ENCODE data around the gene ASCL3. TPM values are rescaled to one million over a fixed set of nuclear protein-coding genes. Genes with fewer than 3 reads are reported as not detected.

ASCL3 gene
- total RNA-seq, 6 donors from 2014 or later, result not detected

GRCh38 chr11:8914661-8915018 lies 28.2 kb downstream of the ASCL3 start:
- Histone ChIP-seq H3K27ac (peak overlapping the region in 3 of 4 donors; percentile 71 to 79 (median 74)), H3K4me3 (peak overlapping the region in 2 of 4 donors; percentile 18 to 20), H3K27me3 (no peaks in the 10 kb centered on the region), H3K4me1 (peaks cover 26 to 51% (median 42%) of the 10 kb centered on the region in 4 donors), H3K36me3 (peaks cover 0 to 30% (median 15%) of the 10 kb centered on the region in 4 donors), H3K9me3 (no peaks in the 10 kb centered on the region)
- no peak for ATAC-seq (ENCODE audit: low FRiP score in 2 of 2)
- 45 to 51% methylated on average over 4 of the region's 4 CpGs for WGBS, 2 donors
- TF ChIP-seq CTCF (IDR thresholded peaks at IDR 0.05), result no peak
- no peak for TF ChIP-seq POLR2AphosphoS5 (IDR thresholded peaks at IDR 0.05)
- TF ChIP-seq POLR2A (IDR thresholded peaks at IDR 0.05), result no peak
- DNase-seq, result no peak

GRCh38 chr11:8913961-8914660 lies 28.7 kb downstream of the ASCL3 start:
- TF ChIP-seq POLR2AphosphoS5 (IDR thresholded peaks at IDR 0.05), result no peak
- TF ChIP-seq CTCF (IDR thresholded peaks at IDR 0.05), result peak in 5 of 6 experiments; percentile 42 to 63 (median 51)
- TF ChIP-seq EP300 (IDR thresholded peaks at IDR 0.05), result no peak
- no peak for TF ChIP-seq POLR2A (IDR thresholded peaks at IDR 0.05)
- DNase-seq (no peak), ATAC-seq (ENCODE audit: low FRiP score in 2 of 2) (no peak)
- no peaks in the 10 kb centered on the region for H3K27me3 ChIP-seq
- peak overlapping the region in 2 of 4 donors; percentile 18 to 20 for H3K4me3 ChIP-seq
- peaks cover 27 to 51% (median 44%) of the 10 kb centered on the region in 4 donors for H3K4me1 ChIP-seq
- WGBS, 2 donors, result 8 to 13% methylated on average over 9 of the region's 9 CpGs
- peaks cover 0 to 25% (median 10%) of the 10 kb centered on the region in 4 donors for H3K36me3 ChIP-seq
- H3K9me3 ChIP-seq, result no peaks in the 10 kb centered on the region
- H3K27ac ChIP-seq, result peak overlapping the region; percentile 60 to 79 (median 72)

GRCh38 chr11:8911029-8911823 lies 31.6 kb downstream of the ASCL3 start, which contains the start of gene AKIP1:
Gene AKIP1, plus strand, starts transcription at chr11:8911189. Its CDS starts 261 bp downstream, at chr11:8911450.
- 0% methylated on average over 4 to 52 of the region's 68 CpGs for WGBS, 2 donors

GRCh38 chr11:8910649-8911026 lies 32.2 kb downstream of the ASCL3 start:
- ATAC-seq (ENCODE audit: low FRiP score in 2 of 2) (peak; percentile 2 to 23), DNase-seq (no peak)
- Histone ChIP-seq H3K4me1 (peaks cover 23 to 37% (median 31%) of the 10 kb centered on the region in 4 donors), H3K4me3 (peak overlapping the region; percentile 58 to 98 (median 81)), H3K36me3 (no peaks in the 10 kb centered on the region), H3K27ac (peak overlapping the region; percentile 90 to 97 (median 91)), H3K9me3 (no peaks in the 10 kb centered on the region), H3K27me3 (no peaks in the 10 kb centered on the region)
- WGBS, 2 donors, result 5% methylated on average over 12 of the region's 19 CpGs; no CpG with 5 or more reads in 1 of the 2 donors
- TF ChIP-seq EP300 (IDR thresholded peaks at IDR 0.05) (no peak), POLR2A (IDR thresholded peaks at IDR 0.05) (no peak), CTCF (IDR thresholded peaks at IDR 0.05) (no peak), POLR2AphosphoS5 (IDR thresholded peaks at IDR 0.05) (no peak)

More at GRCh38 chr11:8911029-8911823, 31.6 kb downstream of the ASCL3 start, which contains the start of gene AKIP1:
- Histone ChIP-seq H3K4me3 (peak within 1 kb of the TSS; percentile 58 to 98 (median 81)), H3K9me3 (no peaks in the 10 kb centered on the region), H3K27me3 (no peaks in the 10 kb centered on the region), H3K4me1 (peaks cover 23 to 37% (median 31%) of the 10 kb centered on the region in 4 donors), H3K36me3 (peaks cover 0 to 4% (median 0%) of the 10 kb centered on the region in 4 donors), H3K27ac (peak within 1 kb of the TSS; percentile 90 to 97 (median 91))
- peak; percentile 96 to 98 for DNase-seq
- TF ChIP-seq EP300 (IDR thresholded peaks at IDR 0.05) (no peak), CTCF (IDR thresholded peaks at IDR 0.05) (peak in 1 of 6 experiments; percentile 16), POLR2A (IDR thresholded peaks at IDR 0.05) (peak in 1 of 4 donors; percentile 71), POLR2AphosphoS5 (IDR thresholded peaks at IDR 0.05) (peak; percentile 53 to 78)
- peak; percentile 97 for ATAC-seq (ENCODE audit: low FRiP score in 2 of 2)

All from upper lobe of left lung (tissue), 6 donors.